HG03520 (cell line): ENCODE data around the gene OR10H2.
"Not testable (repeated sequence)": the region's sequence is repeated elsewhere in the genome, so short reads cannot be mapped to it uniquely, and the experiment has no call there.

Source experiments
- ATAC-seq: cut with Tn5 transposase; IDR thresholded peaks from one replicate; pipeline ENCODE4 v1.9.1; 2021; ENCODE audit warnings: mild to moderate bottlenecking, moderate library complexity; ENCODE audit not compliant: unreplicated experiment

Gene OR10H2

DNA sequence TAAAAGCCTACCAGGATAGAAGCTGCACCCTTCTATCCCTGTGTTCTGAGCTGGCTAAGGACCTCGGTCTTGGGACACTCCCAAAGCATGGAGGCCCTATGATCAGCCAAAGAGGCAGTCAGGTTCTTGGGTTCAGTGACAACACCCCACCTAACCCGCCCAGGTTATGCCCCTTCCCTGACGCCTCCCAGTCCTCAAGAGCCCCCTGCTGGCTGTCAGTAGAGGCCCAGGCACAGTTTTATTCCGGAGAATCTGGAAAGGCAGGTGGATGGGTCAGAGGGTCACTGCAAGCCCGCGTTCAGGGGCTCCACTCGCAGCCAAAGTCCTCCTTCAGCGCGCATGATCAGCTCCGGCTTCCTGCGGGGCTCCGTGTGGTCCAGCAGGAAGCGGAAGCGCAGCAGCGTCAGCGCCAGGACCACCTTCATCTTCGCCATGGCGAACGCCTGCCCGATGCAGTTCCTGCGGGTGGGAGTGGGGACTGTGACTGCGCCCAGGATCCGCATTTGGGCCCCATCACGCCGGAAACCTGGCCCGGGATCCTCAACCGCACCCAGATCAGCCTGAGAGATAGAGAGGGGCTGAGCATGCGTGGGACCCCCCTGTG is 32.2 kb downstream of the OR10H2 start:
- no peak for ATAC-seq

DNA sequence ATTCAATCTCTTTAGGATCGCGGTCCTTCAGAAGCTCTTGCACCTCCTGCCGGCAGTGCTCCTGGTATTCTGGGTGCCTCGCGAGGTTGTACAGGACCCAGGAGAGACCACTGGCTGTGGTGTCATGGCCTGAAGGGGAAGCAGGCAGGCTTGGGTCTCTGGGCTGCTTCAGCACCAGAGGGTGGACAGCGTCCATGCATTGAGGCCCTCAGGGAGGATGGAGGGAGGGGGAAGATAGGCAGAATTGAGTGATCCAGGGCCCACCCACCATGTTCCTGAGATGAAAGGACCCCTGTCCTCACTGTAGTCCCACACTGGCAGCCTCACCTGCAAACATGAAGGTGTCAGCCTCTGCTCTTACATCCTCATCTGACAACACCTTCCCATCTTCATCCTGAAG is 41.8 kb downstream of the OR10H2 start:
- no peak for ATAC-seq

DNA sequence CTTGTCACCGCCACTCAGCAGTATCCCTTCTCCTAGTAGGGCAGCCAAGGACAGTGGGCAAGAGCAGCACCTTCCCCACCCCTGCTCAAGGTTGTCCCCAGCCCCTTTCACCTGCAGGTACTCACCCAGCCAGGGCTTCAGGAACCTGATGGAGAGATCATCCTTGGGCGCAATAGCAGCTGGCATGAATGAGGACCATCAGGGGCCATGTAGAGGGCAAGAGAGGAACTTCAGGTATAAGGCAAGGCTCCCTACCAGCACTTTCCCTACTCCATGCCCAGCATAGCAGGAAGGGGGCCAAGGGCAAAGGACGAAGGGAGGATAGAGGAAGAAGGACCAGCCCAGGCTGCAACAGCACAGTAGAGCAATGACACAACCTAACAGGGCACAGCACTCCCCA is 46.3 kb downstream of the OR10H2 start:
- not testable (repeated sequence) for ATAC-seq

DNA sequence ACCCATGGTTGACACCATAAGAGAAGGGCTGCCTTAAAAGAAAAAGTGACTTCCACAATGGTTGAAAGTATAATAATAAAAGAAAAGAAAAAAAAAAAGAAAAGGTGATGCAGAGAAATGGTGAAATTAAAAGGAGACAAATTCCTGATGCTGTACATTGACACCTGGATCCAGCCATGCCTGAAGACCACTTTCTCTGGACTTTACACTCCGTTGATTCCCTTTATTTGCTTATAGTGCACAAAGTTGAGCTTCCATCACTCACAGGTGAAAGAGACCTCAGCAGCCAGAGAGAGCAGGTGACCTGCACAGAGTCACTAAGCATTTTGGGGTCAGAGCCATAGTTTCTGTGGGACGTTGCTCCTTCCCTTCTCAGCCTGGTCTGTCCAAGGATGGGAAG is 47.4 kb downstream of the OR10H2 start:
- ATAC-seq = no peak

DNA sequence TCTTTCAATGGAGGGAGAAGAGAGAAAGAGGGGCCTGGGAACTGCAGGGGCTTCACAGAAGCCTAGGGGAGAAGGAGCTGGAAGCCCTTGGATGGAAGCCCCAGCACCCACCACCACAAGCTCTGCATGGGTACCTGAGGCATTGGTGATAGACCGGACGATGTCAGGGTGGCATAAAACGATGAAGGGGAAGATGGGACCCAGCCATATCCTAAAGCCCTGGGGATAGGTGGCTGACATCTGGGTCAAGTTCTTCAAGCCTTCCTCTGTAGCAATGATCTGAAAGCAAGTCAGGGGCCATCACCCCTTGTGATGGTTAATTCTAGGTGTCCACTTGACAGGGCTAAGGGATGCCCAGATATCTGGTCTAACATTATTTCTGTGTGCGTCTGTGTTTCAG is 48.4 kb downstream of the OR10H2 start:
- ATAC-seq = no peak

DNA sequence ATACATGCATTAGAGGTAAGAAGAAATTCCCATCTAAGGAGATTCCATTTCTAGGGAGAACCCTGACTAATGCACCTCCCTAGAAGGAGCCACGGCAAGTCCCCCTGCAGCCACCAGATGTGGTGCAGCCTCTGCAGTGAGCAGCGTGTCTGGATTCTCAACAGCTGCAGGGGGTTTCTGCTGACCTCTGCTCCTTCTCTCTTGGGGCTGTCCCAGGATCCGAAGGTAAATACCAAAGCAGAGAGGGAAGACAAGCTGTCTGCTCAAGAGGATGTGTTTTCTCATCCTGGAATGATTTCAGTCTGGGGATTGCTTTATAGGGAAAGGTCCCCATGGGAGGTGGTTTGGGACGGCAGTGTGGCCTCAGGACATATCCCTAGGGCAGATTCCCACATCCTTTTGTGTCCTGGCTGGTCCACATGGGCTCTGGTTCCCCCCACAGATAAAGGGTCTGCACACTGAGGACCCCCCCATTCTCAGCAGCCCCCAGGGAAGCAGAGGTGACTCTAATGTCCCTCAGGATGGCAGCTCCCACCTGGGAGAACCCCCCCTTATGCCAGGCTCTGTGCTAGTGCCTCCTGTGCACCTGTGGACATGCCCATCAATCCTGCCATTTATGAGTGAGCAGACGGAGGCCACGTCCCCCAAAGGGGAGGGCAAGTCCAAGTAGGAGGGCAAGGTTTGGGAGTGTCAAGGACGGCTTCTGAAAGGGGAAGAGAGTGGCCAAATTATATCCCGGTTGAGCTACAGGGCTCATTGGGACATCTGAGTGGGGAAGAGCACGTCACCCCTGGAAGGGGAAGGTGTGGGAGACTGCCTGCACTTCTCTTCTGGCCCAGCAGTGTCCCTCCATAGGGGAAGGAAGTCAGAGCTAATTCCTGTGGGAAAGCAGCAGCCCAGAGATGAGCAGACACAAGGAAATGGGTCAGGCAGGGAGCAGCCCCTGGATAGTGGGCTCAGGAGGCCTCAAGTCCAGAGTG is 49.5 kb downstream of the OR10H2 start:
- ATAC-seq = no peak
